OCI-LY3 (cell line): ENCODE results near the gene ARPC2.
"Not testable (repeated sequence)": the region's sequence is repeated elsewhere in the genome, so short reads cannot be mapped to it uniquely, and the experiment has no call there.

Source experiments
- H2AFZ ChIP-seq: fragments of 200-600, 300-600 bp; shearing (Covaris generic); 2 replicates; pipeline ENCODE4 v1.6.0; 2014; ENCODE audit warnings: antibody characterized with exemption, low read depth, low read length
- H3K27ac ChIP-seq: fragments of 200-600, 300-600 bp; sonication (generic); 2 replicates; pipeline ENCODE4 v1.5.1; 2014; ENCODE audit warnings: mild to moderate bottlenecking, low read length, moderate library complexity, mixed read lengths
- H3K27me3 ChIP-seq: fragments of 200-600, 300-600 bp; sonication (generic); 2 replicates; pipeline ENCODE4 v1.6.1; 2014; ENCODE audit warnings: low read depth, low read length, mixed read lengths
- H3K36me3 ChIP-seq: fragments of 200-600, 300-600 bp; sonication (generic); replicated peaks from 2 replicates; pipeline ENCODE3; 2014; ENCODE audit warnings: low read depth, low read length, mixed read lengths
- H3K4me1 ChIP-seq: fragments of 300-600, 200-600 bp; sonication (generic); 2 replicates; pipeline ENCODE4 v1.6.1; 2014; ENCODE audit warnings: low read length, mixed read lengths
- H3K4me2 ChIP-seq: fragments of 200-600, 300-600 bp; sonication (generic); 2 replicates; pipeline ENCODE4 v1.6.1; 2014; ENCODE audit warnings: low read length, mixed read lengths
- H3K4me3 ChIP-seq: fragments of 300-600, 200-600 bp; sonication (generic); 2 replicates; pipeline ENCODE4 v1.5.1; 2014; ENCODE audit warnings: antibody characterized with exemption, mild to moderate bottlenecking, low read length, moderate library complexity
- H3K79me2 ChIP-seq: fragments of 300-600, 200-600 bp; shearing (Covaris generic); 2 replicates; pipeline ENCODE4 v1.6.1; 2014; ENCODE audit warnings: mild to moderate bottlenecking, low read length, mixed read lengths
- H3K9ac ChIP-seq: fragments of 300-600, 200-600 bp; shearing (Covaris generic); 2 replicates; pipeline ENCODE4 v1.6.0; 2014; ENCODE audit warnings: mild to moderate bottlenecking, low read length, moderate library complexity
- H3K9me3 ChIP-seq: fragments of 200-600, 300-600 bp; shearing (Covaris generic); 2 replicates; pipeline ENCODE4 v1.6.1; 2014; ENCODE audit warnings: low read length, mixed read lengths; ENCODE audit not compliant: insufficient read depth
- H4K20me1 ChIP-seq: fragments of 200-600, 300-600 bp; sonication (generic); 2 replicates; pipeline ENCODE4 v1.6.1; 2016; ENCODE audit warnings: low read length, mixed read lengths; ENCODE audit not compliant: insufficient read depth
- CTCF ChIP-seq: fragments of 200-600, 300-600 bp; sonication (generic); IDR thresholded peaks from 2 replicates; pipeline ENCODE4 v1.5.1; 2014; ENCODE audit warnings: antibody characterized with exemption, low read length, low read depth
- EZH2phosphoT487 ChIP-seq: fragments of 200-600 bp; shearing (Covaris generic); IDR thresholded peaks from 2 replicates; pipeline ENCODE4 v1.6.1; 2018; ENCODE audit warnings: antibody characterized with exemption, mixed run types, low read depth

Gene ARPC2

DNA sequence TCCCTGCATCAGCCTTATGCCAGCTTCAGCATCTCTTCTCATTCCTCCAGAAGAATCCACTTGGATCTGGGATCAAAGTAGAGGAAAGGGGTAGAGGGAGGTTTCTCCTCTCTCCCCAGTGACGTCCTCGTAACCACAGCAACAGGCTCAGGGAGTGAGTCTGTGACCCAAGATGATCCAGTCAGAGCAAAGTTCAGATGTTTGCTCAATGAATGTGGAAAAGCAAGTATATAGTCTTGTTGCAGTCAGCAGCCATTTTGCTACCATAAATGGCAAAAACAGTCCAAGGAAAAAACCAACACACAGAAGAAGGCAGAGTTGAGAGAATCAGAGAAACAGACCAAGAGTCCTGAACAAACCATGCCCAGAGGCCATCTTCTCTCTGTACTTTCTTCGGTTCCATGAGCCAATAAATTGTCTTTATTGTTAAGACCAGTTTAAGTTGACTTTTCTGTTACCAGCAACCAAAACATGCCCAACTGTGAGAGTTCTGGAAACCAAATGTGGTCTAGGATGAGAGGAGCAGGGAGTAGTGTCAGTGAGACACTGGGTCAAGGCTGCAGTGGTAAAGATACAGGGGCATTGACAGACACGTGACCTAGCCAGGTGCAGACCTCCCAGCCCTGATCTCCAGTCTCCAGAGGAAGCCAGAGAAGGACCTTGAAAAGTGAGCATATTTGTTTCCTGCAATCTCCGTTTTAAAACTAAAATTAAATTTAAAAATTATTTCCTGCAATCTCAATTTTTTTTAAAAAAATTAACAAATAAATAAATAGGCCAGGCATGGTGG is 47.0 kb upstream of the ARPC2 start:
- Histone ChIP-seq H3K27ac (no peak overlapping the region), H3K4me3 (no peak overlapping the region), H3K4me1 (peaks cover 3% of the 10 kb centered on the region), H3K27me3 (0 out of 2 replicates have a peak, but pooled peaks cover 8% of the 10 kb centered on the region), H3K36me3 (no peaks in the 10 kb centered on the region), H4K20me1 (no peaks in the 10 kb centered on the region), H2AFZ (no peak overlapping the region), H3K9ac (no peak overlapping the region), H3K79me2 (no peaks in the 10 kb centered on the region), H3K4me2 (no peak overlapping the region), H3K9me3 (no peaks in the 10 kb centered on the region)
- TF ChIP-seq CTCF (no peak), EZH2phosphoT487 (no peak)

GRCh38 chr2:218171744-218172143 is 45.2 kb upstream of the ARPC2 start:
- not testable (repeated sequence) for H3K79me2 ChIP-seq, H3K27me3 ChIP-seq, H4K20me1 ChIP-seq, H3K27ac ChIP-seq, H2AFZ ChIP-seq, H3K9ac ChIP-seq, H3K4me1 ChIP-seq, H3K9me3 ChIP-seq, H3K4me3 ChIP-seq, H3K4me2 ChIP-seq, H3K36me3 ChIP-seq

GRCh38 chr2:218172845-218173244 is 44.1 kb upstream of the ARPC2 start:
- Histone ChIP-seq H2AFZ (no peak overlapping the region), H3K4me1 (peaks cover 3% of the 10 kb centered on the region), H3K27ac (no peak overlapping the region), H3K9me3 (no peaks in the 10 kb centered on the region), H3K36me3 (no peaks in the 10 kb centered on the region), H3K4me3 (no peak overlapping the region), H3K9ac (no peak overlapping the region), H3K79me2 (no peaks in the 10 kb centered on the region), H4K20me1 (no peaks in the 10 kb centered on the region), H3K27me3 (no peaks in the 10 kb centered on the region), H3K4me2 (no peak overlapping the region)
- TF ChIP-seq CTCF = no peak
- TF ChIP-seq EZH2phosphoT487 = no peak

DNA sequence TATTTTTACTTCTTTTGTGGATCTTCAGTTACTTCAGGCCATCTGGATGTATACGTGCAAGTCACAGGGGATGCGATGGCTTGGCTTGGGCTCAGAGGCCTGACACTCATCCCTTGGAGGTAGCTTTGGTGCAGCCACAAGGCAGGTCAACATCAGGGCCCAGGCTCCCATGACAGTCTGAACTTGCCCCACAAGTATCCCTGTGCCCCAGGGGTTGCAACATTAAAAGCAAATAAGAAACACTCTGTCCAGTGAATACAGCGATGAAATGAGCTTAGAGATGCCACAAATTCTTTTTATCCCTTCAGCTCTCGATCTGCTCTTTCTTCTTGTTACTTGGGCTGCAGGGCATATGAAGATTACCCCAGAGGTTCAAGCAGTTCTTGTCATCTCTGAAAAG is 37.2 kb upstream of the ARPC2 start:
- Histone ChIP-seq H4K20me1 (no peaks in the 10 kb centered on the region), H3K36me3 (no peaks in the 10 kb centered on the region), H3K4me2 (no peak overlapping the region), H3K9me3 (no peaks in the 10 kb centered on the region), H3K79me2 (no peaks in the 10 kb centered on the region), H3K4me3 (no peak overlapping the region), H3K4me1 (no peaks in the 10 kb centered on the region), H3K27me3 (peaks cover 4% of the 10 kb centered on the region), H3K27ac (no peak overlapping the region), H2AFZ (no peak overlapping the region), H3K9ac (no peak overlapping the region)
- no peak for TF ChIP-seq EZH2phosphoT487
- no peak for TF ChIP-seq CTCF
